AG10803 (cell line): Measurements from ENCODE around the gene USP3.

ENCODE experiments used
- DNase-seq: peaks from one replicate; pipeline ENCODE4 v3.0.0; 2010; ENCODE audit warnings: low read depth
- H3K4me3 ChIP-seq: 2 replicates; pipeline ENCODE4 v1.5.1; 2011; ENCODE audit warnings: mild to moderate bottlenecking, low read length, control low read depth
- CTCF ChIP-seq: conservative IDR thresholded peaks from 2 replicates; pipeline ENCODE4 v1.5.1; 2011; ENCODE audit warnings: mild to moderate bottlenecking, low read length, control low read depth, inconsistent platforms

The USP3 gene

GRCh38 chr15:63636518-63637061 is 132.2 kb downstream of the USP3 start:
- no peak overlapping the region for H3K4me3 ChIP-seq
- DNase-seq, result no peak
- no peak for TF ChIP-seq CTCF

GRCh38 chr15:63638839-63639238 is 134.4 kb downstream of the USP3 start:
- no peak for DNase-seq
- no peak for TF ChIP-seq CTCF
- H3K4me3 ChIP-seq, result no peak overlapping the region

GRCh38 chr15:63640146-63640545 is 135.8 kb downstream of the USP3 start:
- TF ChIP-seq CTCF, result no peak
- no peak overlapping the region for H3K4me3 ChIP-seq
- peak; percentile 3 for DNase-seq
